HG02610 (cell line): ENCODE results near the gene ZNF235.
A peak's percentile ranks its signal among the peaks of the same experiment; 100 is the strongest.
"Not testable (repeated sequence)": the region's sequence is repeated elsewhere in the genome, so short reads cannot be mapped to it uniquely, and the experiment has no call there.

Experiments
- ATAC-seq: cut with Tn5 transposase; IDR thresholded peaks from one replicate; pipeline ENCODE4 v1.9.1; 2021; ENCODE audit warnings: mild to moderate bottlenecking, moderate library complexity; ENCODE audit not compliant: unreplicated experiment

ZNF235 gene

DNA sequence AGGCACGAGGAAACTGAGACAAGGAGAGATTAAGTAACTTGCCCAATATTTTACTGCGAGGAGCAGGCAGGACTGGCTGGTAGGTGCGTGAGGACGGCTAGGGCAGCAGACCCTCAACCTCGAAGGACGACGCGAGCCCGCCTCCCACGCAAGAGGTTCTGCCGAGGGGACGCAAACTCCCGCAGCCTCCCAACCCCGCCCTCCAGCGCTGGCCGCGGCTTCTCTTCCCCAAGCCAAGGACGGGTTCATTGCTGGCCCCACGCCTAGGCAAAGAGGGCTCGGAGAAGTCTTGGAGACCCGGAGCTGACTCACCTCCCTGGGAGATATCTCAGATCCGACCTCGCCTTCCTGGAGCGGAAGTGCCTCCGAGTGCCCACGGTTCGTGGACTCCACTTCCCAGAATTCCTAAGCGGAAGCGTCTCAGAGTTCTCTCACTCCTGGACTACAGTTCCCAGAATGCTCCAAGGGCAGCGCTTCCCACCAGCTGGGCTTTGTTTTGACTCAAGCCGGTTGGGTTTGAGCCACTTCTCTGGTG lies at the start of gene ZNF235:
Gene ZNF235 (minus strand): TSS at position 367 of the 535 bp plus-strand sequence. CDS start 1,621 bp downstream, outside the sequence.
- ATAC-seq, result peak; percentile 90

DNA sequence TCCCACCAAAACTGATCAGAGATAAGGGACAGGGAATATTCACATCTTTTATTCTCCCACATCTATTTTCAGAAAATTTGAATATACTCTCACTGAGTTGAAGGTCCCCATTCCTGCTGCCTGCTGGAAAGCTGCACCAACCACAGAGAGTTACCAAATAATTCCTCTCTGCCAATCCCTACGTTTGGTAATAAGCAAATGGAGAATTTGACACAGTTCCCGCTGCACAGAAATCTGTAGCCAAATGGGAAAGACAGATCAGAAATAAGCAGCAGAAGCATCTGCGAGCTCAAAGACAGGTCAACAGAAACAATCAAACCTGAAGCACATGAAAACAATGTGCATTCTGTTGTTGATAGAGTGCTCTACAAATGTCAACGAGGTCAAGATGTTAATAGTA lies 41.7 kb upstream of the ZNF235 start:
- ATAC-seq, result no peak

DNA sequence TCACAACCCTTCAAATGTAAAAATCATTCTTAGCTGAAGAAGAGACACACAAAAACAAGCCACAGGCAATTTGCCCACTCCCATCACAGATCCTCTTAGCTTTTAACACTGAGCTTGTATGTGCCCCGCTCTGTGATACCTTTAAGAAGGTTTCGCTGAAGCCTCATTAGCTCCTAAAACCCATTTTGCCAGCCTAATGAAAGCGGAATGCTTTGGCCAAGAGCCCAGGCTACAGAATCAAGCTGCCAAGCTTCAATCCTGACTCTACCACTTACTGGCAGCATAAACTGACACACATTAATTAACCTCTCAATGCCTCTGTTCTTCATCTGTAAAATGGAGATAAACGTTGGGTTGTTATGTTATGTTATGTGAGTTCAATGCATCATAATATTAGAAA lies 41.1 kb upstream of the ZNF235 start:
- no peak for ATAC-seq

DNA sequence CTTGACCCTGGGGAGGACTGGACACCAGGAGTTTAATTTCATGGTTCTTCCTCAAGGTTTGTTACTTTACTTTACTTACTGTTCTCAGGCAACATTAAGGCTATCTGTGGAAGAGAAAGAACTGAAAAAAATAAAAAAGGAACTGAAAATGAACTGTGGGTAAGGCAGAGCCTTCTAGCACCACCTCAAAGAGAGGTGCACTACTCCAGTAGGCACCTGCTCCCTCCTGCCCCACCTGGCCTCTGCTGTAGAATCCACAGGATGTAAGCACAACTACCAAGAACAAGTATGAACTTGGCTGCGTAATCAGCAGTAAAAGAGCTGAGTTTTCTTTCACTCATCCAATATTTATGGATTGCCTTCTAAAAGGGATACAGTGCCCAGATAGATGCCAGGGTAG lies 39.4 kb upstream of the ZNF235 start:
- no peak for ATAC-seq

DNA sequence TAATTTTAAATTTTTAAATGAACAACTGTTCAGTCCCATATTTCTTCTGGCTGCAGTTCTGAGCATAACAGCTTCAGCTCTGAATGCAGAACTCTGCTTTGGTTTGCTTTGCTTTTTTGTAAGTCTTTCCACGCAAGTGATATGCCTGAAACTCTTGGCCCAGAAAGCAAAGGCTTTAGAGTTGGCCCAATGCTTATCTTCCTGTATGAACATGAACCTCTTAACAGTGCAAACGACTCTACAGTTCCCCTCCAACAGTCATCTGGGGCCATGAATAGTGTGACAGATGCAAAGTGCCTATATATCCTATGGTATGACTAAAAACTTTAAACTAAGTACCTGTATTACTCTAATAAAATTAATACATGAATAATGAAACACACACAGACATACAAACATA lies 37.0 kb upstream of the ZNF235 start:
- no peak for ATAC-seq

DNA sequence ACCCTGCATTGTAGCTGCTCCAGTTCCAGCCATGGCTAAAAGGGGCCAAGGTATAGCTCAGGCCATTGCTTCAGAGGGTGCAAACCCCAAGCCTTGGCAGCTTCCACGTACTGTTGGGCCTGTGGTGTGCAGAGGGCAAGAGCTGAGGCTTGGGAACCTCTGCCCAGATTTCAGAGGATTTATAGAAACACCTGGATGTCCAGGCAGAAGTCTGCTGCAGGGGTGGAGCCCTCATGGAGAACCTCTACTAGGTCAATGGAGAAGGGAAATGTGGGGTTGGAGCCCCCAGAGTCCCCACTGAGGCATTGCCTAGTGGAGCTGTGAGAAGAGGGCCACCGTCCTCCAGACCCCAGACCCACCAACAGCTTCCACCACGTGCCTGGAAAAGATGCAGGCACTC lies 29.8 kb upstream of the ZNF235 start:
- not testable (repeated sequence) for ATAC-seq

DNA sequence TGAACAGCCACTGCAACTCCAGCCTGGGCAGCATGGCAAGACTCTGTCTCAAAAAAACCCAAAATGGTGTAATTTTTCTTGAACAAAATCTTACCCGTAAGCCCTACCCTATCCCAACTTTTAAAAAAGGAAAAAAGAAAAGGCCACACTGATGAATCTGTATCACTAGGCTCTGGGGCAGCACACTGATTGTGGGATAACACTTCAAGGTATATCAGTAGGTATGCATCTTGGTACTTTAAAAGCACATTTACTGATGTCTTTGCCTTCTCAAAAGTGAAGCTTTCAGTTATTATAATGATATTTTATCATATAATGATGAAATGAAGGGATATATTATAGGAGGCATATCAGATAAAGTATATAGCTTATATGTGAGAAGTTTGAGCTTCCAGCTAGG lies 27.3 kb upstream of the ZNF235 start:
- ATAC-seq, result no peak

DNA sequence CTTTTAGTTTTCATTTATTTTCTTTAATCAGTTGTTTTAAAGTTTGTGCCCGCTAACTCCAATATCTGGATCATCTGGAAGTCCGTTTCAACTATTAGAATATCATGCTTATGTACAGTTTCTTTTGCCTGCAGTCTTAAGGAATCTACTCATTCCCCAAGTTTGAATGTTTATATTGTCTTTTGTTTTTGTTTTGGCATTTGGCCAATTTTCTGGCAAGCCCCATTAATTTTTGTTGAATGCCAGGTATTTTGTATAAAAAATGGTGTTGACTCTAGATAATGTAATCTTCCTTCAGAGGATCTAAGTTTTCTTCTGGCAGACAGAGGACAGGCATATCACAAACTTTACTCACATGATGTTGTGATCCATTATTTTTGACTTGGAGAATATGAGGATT lies 11.1 kb upstream of the ZNF235 start:
- ATAC-seq, result no peak

DNA sequence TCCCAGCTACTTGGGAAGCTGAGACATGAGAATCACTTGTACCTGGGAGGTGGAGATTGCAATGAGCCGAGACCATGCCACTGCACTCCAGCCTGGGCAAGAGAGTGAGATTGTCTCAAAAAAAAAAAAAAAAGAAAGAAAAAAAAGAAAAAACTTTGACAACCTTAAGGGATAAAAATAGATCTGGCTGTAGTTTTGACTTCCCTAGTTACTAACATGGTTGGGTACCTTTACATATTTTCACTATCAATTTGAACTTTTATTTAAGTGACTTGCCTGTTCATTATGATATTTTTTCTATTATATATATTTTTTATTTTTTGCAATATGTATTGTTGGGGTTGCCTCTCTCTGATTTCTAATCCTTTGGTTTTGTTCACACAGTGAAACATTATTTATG lies 8.4 kb upstream of the ZNF235 start:
- ATAC-seq, result no peak

DNA sequence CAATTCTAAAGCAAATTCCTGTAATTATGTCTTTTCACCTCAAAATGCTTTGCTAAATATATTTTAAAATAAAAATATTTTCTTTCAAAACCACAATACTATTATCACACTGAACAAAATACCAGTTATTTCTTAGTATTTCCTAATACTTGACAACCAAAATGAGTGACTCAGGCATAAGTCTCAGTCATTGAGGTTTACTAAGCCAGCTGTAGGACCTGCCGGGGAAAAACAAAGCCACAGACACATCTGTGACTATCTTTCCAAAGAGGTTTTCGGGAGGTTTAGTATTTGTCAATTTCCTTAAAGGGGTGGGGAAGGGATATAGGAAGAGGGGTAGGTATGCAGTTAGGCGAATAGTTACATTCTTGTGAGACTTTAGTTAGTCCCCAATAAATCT lies 3.2 kb upstream of the ZNF235 start:
- no peak for ATAC-seq

DNA sequence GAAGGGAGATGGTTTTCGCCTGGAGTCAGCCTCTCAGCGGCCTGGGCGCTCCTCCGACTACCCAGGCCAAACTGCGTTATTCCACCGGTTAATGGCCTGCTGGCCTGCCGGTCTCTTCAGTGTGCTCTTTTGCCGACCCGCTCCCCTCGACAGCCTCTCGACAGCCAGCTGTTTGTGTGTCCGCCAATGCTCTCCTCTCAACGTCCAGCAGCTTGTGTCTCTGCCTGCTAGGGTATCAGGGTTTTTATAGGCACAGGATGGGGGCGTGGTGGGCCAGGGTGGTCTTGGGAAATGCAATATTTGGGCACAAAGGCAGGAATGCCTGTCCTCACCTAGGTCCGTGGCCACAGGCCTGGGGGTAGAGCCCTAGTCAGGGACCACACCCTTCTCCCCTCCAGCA lies 1.5 kb upstream of the ZNF235 start:
- no peak for ATAC-seq

DNA sequence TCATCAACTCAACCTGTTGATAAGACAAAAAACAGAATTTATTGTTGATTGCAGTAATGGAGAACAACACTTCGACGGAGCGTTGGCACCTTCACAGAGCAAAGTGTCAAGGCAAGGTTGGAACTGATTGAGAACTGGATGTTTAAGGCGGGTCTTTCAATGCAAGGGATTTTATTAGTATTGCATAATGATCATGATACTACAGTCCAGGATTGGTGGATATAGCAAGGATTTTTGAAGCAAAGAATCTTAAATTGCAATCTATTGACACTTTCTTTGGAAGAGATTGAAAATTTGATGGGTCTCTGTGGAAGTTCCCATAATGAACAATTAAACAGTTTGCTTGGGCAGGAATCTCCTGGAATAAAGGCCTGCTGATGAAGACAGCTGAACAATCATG lies 632 bp upstream of the ZNF235 start:
- ATAC-seq, result no peak

DNA sequence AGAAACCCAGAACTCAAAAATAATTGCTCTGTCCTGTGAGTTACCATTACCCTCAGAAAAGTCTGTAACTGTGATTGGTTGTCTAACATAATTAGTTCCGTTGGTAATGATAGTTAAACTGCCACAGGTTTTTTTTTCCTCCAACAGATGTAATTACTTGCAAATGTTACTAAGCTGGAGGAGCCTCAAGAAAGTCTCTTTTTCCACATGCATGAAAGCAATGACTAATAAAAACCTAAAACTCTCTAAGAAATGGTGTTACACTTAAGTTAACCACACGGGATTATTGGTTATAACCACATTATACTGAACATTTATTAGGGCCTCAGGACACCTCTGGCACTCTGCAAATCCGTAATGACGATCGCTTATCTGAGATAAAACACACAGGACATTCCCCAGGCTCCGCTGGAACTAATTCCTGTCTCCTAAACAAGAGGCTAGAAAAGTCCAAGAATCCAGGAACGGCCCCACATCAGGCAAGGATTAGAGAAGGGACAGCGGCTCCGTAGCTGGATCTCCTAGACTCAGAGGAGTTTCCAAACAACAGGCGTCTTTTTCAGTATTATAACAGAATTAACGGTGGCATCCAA lies 753 bp downstream of the ZNF235 start:
- no peak for ATAC-seq

DNA sequence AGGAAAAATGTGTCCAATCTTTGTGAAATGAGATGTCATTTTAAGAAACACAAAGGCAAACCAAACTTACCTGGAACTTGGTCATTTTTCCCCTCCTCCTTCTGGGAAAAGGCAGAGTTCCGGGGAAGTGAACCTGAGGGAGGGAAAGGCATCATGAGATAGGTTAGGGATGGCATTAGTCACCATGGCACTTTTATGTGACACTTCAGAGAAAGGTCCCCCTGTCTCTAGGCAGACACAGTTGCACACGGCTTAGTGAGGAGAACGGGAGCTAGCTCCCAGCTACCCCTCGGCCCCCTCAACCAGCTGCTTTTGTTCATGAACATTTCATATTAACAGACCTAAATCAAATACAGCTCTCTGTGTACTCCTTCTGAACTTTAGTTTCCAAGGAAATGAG lies 1.5 kb downstream of the ZNF235 start:
- no peak for ATAC-seq

DNA sequence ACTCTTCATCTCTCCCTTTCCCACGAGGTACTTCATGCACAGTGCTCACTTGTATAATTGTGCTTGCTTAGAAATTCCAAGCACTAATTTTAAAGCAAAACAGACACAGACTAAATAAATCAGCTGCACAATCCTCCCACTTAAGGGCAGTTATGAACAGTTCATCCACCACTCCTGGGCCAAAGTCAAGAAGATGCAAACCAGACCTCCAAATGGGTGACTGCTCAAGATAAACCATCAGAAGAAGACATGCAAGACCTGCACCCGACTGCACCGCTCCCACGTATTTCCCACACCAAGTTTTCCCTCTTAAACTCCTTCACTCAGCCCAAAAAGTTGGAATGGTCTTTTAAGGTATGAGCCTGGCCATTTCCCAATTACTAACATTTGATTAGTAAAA lies 19.9 kb downstream of the ZNF235 start:
- no peak for ATAC-seq

DNA sequence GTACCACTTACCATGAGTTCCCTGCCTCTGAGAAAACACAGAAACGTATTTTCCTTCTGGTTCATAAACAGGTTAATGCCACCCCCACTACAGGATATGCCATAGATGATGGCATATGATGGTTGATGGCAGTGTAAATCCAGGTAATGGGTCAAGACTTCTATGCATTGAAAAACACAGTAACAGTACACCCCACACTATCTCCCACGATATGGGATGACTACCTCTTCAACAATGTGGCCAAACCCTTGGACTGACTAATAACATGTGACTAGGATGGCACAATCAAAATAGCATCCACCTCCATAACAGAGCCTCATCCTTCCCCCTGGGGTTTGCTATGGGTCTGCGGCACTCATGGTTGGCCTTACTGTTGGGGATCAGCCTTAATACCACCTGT lies 22.0 kb downstream of the ZNF235 start:
- no peak for ATAC-seq

DNA sequence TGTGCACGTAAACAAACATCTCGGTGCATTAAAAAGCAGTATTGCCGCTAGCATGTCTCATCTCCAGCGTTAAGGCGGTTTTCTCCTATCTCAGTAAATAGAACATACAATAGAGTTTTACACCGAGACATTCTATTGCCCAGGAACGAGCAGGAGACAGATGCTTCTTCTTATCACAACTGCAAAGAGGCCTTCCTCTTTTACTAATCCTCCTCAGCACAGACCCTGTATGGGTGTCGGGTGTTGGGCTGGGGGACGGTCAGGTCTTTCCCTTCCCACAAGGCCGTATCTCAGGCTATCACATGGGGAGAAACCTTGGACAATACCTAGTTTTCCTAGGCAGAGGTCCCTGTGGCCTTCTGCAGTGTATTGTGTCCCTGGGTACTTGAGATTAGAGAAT lies 23.9 kb downstream of the ZNF235 start:
- no peak for ATAC-seq

DNA sequence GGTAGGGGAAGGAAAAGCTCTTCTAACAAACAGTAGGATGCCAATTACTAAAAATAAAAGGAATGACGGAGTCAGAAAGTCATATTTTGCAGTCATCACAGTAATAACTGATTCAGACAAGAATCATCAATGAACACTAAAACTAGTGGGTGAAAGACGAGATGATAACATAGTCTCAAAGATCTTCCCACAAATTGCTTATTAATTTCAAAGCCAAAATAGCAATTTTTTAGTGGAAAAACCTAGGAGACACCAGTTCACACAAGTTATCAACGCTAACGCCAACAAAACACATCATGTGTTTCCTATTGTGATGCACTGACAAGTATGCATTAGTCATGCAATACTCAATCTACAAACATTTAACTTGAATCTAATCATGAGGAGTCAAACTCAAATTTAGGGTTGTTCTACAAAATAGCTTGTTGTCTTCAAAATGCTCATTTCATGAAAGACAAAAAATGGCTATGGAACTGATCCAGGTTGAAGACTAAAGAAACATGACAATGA lies 26.6 kb downstream of the ZNF235 start:
- ATAC-seq, result no peak

DNA sequence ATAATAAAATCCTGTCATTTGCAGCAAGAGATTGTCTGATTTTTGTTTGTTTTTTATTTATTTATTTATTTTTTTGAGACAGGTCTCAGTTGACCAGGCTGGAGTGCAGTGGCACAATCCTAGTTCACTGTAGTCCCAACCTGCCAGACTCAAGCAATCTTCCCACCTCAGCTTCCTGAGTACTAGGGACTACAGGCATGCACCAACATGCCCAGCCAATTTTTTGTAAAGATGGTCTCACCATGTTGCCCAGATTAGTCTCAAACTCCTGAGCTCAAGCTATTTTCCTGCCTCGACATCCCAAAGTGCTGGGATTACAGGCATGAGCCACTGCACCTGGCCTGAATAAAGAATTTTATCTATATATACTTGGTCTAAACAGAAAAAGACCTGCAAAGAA lies 27.5 kb downstream of the ZNF235 start:
- no peak for ATAC-seq

DNA sequence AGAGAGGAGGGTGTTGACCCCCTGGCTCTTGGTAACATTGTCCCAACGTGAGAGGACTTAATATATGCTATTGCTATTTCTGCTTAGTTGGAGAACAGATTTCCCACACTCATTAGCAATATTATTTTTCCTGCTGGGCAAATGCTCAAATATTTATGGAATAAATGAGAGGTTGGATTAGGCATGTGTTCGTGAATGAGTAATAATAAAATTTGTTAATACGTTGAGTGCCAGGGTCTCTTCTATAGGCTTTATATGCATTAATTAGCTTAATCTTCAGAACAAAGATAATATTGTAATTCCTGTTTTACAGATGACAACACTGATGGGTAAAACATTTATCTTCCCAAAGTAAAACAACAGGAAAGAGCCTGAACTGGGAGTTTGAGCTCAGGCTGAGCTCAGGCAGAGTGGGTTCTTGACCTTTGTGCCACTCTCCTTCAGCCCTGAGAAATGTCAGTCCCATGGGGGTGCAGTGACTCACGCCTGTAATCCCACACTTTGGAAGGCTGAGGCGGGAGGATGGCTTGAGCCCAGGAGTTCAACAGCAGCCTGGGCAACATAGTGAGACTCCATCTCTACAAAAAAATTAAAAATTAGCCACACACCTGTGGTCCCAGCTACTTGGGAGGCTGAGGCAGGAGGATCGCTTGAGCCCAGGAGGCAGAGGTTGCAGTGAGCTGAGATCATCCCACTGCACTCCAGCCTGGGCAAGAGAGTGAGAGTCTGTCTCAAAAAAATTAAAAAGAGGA lies 44.0 kb downstream of the ZNF235 start:
- no peak for ATAC-seq

DNA sequence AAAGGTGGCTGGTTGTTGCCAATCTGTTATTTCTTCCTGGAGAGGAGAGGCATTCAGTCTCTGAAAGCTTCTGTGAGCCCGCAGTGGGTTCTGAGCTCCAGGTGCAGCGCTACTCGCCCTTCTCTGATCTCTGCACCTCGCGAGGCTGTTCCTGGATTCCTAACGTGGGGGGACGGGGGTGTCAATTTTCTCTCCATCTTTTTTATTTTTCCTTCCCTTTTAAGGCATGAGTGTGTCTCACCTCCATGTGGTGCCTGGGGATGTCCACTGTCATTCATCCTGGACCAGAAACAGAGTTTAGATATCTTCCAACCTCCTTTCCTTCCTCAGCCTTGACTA lies 44.5 kb downstream of the ZNF235 start:
- ATAC-seq, result no peak

DNA sequence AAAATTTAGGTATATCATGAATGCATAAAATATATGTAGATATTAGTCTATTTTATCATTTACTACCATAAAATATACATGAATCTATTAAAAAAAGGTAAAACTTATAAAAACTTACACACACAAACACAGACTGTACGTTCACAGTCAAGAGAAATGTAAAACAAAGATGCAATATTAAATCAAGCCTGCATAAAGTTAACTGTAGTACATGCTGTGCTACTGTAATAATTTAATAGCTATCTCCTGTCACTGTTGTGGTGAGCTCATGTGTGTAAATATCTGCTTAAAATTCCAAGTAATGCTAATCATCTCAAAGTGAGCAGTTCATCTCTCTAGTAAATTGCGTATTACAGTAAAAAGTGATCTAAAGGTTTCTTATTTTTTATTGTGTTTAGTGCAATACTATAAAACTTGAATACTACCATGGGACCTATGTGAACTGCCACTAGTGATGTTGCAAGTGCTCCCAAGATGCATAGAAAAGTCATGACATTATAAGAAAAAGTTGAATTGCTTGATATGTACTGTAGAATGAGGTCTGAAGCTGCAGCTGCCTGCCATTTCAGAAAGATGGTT lies 45.9 kb downstream of the ZNF235 start:
- no peak for ATAC-seq
